ENCODE data around the gene SESN1. TPM values are rescaled to one million over a fixed set of nuclear protein-coding genes. Genes with fewer than 3 reads are reported as not detected.

The SESN1 gene
- total RNA-seq, 1 experiment from 2014 or later: 17.5 TPM

DNA sequence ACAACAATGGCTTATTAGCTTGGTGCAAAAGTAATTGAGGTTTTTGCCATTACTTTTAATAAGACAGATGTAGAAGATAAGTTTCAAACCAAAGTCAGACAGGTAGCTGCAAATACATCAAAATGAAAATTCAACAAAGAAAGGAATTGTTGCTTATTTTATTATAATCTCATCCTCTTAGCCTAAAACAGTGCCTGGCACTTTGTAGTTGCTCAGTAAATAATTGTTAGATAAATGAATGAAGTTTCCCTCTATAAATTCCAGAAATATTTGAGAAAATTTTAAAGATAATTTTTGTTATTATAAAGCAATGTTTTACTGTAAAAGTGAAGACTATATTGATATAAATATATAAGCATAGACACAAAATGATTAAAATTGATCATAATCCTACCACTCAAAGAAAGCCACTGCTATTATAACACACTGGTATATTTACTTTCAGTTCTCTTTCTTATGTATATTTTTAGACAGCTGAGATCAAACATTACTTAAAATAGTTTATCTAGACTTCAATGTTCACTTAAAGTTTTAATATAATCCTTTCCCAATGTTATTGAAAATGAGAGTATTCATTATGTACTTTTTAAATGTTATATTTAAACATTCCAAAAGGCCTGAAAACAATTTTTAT lies 42.5 kb downstream of the SESN1 start:
- H3K23me2 ChIP-seq (ENCODE audit: insufficient read length, low read depth, low read length, poor library complexity, severe bottlenecking): no peaks in the 10 kb centered on the region
- no peak overlapping the region for H3K23ac ChIP-seq (ENCODE audit: insufficient read length, low read depth, low read length)
- no peak overlapping the region for H3K56ac ChIP-seq (ENCODE audit: insufficient read length, low read depth, low read length)
- no peak overlapping the region for H4K5ac ChIP-seq (ENCODE audit: insufficient read length, low read depth, low read length)
- H3K79me2 ChIP-seq (ENCODE audit: insufficient read depth, low read length): no peaks in the 10 kb centered on the region
- no peak overlapping the region for H3K27ac Mint-ChIP-seq
- H3K27me3 ChIP-seq (ENCODE audit: insufficient read depth, low read length): no peaks in the 10 kb centered on the region
- H3K27ac ChIP-seq (ENCODE audit: insufficient read length, low read depth, low read length): no peak overlapping the region
- H3K4ac ChIP-seq (ENCODE audit: low read depth, low read length): no peak overlapping the region
- H2BK12ac ChIP-seq (ENCODE audit: insufficient read length, low read depth, low read length): no peak overlapping the region
- no peak overlapping the region for H3K4me3 Mint-ChIP-seq
- H3K9me3 ChIP-seq (ENCODE audit: control insufficient read depth, low read depth, low read length): no peaks in the 10 kb centered on the region
- H2AK5ac ChIP-seq (ENCODE audit: insufficient read length, low read length): no peak overlapping the region
- H3K36me3 Mint-ChIP-seq (ENCODE audit: insufficient read depth in 1 of 3, low read depth in 3 of 3): peaks cover 1 to 12% (median 8%) of the 10 kb centered on the region in 3 experiments; a peak in 5 of 7 replicates
- no peak overlapping the region for H3K14ac ChIP-seq (ENCODE audit: insufficient read depth, low read length)
- H3K18ac ChIP-seq (ENCODE audit: insufficient read length, low read depth, low read length): no peak overlapping the region
- DNase-seq: no peak
- H3K4me2 ChIP-seq (ENCODE audit: insufficient read depth, insufficient read length, low read length): no peak overlapping the region
- H3K27me3 Mint-ChIP-seq (ENCODE audit: low read depth): no peaks in the 10 kb centered on the region
- H3K4me1 ChIP-seq (ENCODE audit: insufficient read depth, low read length): no peaks in the 10 kb centered on the region; the same call in 1 of the 2 replicates
- no peak overlapping the region for H4K91ac ChIP-seq (ENCODE audit: insufficient read length, low read depth, low read length)
- H2AFZ ChIP-seq (ENCODE audit: low read length): no peak overlapping the region
- no peak overlapping the region for H3T11ph ChIP-seq (ENCODE audit: low read length)
- H4K8ac ChIP-seq (replicated peaks; ENCODE audit: insufficient read length, low read depth, low read length): no peak overlapping the region
- peaks cover 10 to 11% of the 10 kb centered on the region in 2 experiments for H3K9me3 Mint-ChIP-seq
- no peak overlapping the region for H2BK15ac ChIP-seq (ENCODE audit: low read depth, low read length)
- H3K4me1 Mint-ChIP-seq: peaks cover 18 to 26% of the 10 kb centered on the region in 2 experiments
- H4K20me1 ChIP-seq (ENCODE audit: control insufficient read depth, insufficient read depth, insufficient read length): no peaks in the 10 kb centered on the region
- no peak for TF ChIP-seq CTCF (conservative IDR thresholded peaks at IDR 0.05)
- H3K79me1 ChIP-seq (ENCODE audit: insufficient read depth, low read depth, low read length, poor library complexity, severe bottlenecking): no peaks in the 10 kb centered on the region
- H2BK20ac ChIP-seq (ENCODE audit: low read depth, low read length, poor library complexity, severe bottlenecking): no peak overlapping the region
- no peak overlapping the region for H3K9ac ChIP-seq (ENCODE audit: extremely low read depth, insufficient read length, low read length)
- H2BK5ac ChIP-seq (ENCODE audit: insufficient read length, low read length): no peak overlapping the region
- H2BK120ac ChIP-seq (ENCODE audit: low read depth, low read length, poor library complexity, severe bottlenecking): no peak overlapping the region

Measured in H9 (cell line).